ENCODE results near the gene TM4SF20.

The TM4SF20 gene

DNA sequence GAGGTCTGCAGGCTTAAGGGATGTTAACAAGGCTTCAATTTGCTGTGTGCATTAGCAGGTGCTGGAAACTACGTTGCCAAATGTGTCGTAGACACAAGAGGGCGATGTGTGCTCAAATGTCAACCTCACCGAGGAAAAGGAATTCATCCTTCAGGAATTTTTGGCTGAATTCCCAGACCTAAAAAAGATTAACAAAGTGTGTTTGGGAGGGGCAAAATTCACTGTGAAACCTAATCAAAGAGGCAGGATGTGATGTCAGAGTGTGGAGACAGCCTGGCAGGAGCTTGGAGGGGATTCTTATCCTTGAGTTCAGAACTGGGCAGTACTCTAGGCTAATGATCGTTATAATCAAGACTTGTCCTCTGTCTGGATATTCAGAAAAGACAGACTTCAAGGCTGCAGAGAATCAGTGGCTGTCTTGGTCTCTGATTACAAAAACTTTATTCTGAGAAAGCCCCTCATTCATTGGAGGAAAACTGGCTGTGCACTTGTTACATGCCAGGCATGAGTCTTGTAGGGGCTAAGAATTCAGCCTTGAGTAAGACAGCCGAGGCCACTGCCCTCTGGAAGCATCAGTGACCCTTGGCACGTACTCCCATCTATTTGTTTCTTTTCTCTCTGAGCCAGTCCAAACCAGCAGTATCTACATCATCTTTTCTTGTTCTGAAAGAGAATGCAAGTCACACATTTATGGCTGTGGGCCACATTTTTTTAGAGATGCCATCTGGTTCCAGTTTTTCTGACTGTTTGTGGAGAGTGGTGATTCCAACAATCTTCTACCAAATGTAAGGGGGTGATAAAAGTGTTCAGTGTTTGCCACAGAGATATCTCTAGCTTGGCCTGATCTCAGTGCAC, 27.3 kb upstream of the TM4SF20 start (continued):
- no peak for TF ChIP-seq ZNF391 (tag by site-specific recombination; IDR thresholded peaks at IDR 0.05; ENCODE audit: borderline replicate concordance, low read depth)
- no peak for TF ChIP-seq ZNF610 (tag by site-specific recombination; IDR thresholded peaks at IDR 0.05; ENCODE audit: borderline replicate concordance)

DNA sequence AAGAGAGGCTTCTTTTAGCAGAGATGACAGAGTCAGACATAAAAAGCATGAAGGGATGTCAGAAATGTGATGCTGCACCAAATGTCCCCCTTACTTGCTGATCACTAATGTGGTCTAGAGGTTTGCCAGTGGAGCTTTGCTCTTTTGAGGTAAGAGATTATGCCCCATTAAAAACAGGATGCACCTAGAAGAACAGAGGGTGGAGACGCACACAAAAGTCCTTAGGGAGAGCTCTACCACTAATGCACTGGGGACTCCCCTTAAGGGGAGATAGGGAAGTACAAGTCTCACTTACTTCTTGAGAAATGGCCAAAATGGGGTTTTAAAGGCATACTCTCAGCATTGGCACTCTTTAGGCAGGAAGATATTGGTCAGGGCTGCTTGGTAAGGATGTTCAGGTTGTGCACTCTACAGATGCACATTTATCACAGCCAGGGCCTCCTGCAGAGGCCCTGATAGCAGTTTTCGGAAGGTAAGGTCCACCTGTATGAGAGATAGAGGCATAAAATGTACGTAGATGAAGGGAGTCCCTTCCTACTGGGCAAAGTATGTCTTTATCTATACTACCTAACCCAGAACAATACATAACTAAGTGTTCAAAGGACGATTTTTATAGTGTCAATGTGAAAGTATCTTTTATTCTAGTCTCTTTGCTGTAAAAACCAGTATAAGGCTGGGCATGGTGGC, 25.6 kb upstream of the TM4SF20 start:
- no peaks in the 10 kb centered on the region for H3K36me3 ChIP-seq (ENCODE audit: control insufficient read depth in 2 of 2, insufficient read depth in 1 of 2, low read length in 2 of 2)
- TF ChIP-seq ZNF2 (tag by site-specific recombination; IDR thresholded peaks at IDR 0.05) (no peak), ZNF10 (tag by site-specific recombination; IDR thresholded peaks at IDR 0.05) (no peak), YY2 (tag by site-specific recombination; IDR thresholded peaks at IDR 0.05) (no peak), ZFP41 (tag by site-specific recombination; IDR thresholded peaks at IDR 0.05; ENCODE audit: borderline replicate concordance) (no peak), ZNF24 (tag by site-specific recombination; IDR thresholded peaks at IDR 0.05) (no peak), ZNF433 (tag by site-specific recombination; IDR thresholded peaks at IDR 0.05; ENCODE audit: low read depth) (no peak)
- TF ChIP-seq, protein P1, sequence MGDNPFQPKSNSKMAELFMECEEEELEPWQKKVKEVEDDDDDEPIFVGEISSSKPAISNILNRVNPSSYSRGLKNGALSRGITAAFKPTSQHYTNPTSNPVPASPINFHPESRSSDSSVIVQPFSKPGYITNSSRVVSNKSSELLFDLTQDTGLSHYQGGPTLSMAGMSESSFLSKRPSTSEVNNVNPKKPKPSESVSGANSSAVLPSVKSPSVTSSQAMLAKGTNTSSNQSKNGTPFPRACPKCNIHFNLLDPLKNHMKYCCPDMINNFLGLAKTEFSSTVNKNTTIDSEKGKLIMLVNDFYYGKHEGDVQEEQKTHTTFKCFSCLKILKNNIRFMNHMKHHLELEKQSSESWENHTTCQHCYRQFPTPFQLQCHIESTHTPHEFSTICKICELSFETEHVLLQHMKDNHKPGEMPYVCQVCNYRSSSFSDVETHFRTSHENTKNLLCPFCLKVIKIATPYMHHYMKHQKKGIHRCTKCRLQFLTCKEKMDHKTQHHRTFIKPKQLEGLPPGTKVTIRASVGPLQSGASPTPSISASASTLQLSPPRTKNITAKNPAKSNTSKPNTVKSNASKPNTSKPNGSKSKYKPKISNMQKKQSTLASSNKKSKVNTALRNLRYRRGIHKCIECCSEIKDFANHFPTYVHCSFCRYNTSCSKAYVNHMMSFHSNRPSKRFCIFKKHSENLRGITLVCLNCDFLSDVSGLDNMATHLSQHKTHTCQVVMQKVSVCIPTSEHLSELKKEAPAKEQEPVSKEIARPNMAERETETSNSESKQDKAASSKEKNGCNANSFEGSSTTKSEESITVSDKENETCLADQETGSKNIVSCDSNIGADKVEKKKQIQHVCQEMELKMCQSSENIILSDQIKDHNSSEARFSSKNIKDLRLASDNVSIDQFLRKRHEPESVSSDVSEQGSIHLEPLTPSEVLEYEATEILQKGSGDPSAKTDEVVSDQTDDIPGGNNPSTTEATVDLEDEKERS (tag by site-specific recombination; IDR thresholded peaks at IDR 0.05) = no peak
- H3K9me3 ChIP-seq (ENCODE audit: control insufficient read depth, insufficient read depth, low read depth, low read length) = no peaks in the 10 kb centered on the region
- ChIA-PET CTCF (interaction anchor here (0.6 to 2.4 kb wide), 9 partner anchors 9 to 1838 kb away, joined by 3 to 39 read pairs (median 5); no protein-coding TSS in a partner anchor), POLR2A (no interaction called here)
- no peak overlapping the region for H3K4me3 ChIP-seq (ENCODE audit: low read depth, low read length)
- no peak overlapping the region for H3K27ac ChIP-seq (ENCODE audit: extremely low read depth, low read depth, low read length)
- H3K4me1 ChIP-seq (ENCODE audit: control insufficient read depth, insufficient read depth, low read length) = no peaks in the 10 kb centered on the region

DNA sequence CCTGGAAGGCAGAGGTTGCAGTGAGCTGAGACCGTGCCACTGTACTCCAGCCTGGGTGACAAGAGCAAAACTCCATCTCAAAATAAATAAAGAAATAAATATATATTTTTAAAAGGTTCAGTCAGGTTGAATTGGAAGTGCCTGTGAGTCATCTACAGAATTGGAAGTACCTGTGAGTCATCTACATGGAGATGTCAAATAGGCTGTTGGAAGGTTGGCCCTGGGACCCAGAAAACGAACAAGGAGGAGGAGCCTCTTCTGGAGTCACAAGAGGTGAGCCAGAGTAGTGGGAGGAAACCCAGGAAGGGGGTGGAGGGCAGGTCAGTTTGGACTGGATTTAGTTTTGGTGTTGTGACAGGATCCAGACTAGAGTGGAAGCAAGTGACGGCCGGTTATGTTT, 23.9 kb upstream of the TM4SF20 start:
- no peak for TF ChIP-seq KLF16 (tag by site-specific recombination; IDR thresholded peaks at IDR 0.05)
- Histone ChIP-seq H3K4me1 (ENCODE audit: control insufficient read depth, insufficient read depth, low read length) (no peaks in the 10 kb centered on the region), H3K27ac (ENCODE audit: extremely low read depth, low read depth, low read length) (no peak overlapping the region), H3K36me3 (ENCODE audit: control insufficient read depth in 2 of 2, insufficient read depth in 1 of 2, low read length in 2 of 2) (no peaks in the 10 kb centered on the region), H3K4me3 (ENCODE audit: low read depth, low read length) (no peak overlapping the region), H3K9me3 (ENCODE audit: control insufficient read depth, insufficient read depth, low read depth, low read length) (no peaks in the 10 kb centered on the region)
- CTCF ChIA-PET = interaction anchor here (1.2 to 1.8 kb wide), 2 partner anchors 256 to 363 kb away, joined by 3 to 6 read pairs; no protein-coding TSS in a partner anchor
- POLR2A ChIA-PET = no interaction called here

DNA sequence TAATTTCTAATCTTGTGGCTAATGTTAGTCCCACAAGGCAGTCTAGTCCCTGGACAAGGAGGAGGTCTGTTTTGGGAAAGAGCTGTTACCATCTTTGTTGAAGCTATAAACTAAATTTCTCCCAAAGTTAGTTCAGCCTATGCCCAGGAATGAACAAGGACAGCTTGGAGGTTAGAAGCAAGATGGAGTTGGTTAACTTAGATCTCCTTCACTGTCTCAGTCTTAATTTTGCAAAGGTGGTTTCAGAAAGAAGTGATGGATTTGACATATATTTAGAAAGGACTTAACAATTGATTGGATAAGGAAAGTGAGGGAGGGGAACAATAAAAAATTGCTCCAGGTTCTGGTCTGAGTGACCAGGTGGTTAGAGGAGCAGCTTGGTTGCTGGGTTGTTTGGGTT, 23.2 kb upstream of the TM4SF20 start:
- Histone ChIP-seq H3K4me1 (ENCODE audit: control insufficient read depth, insufficient read depth, low read length) (no peaks in the 10 kb centered on the region), H3K9me3 (ENCODE audit: control insufficient read depth, insufficient read depth, low read depth, low read length) (no peaks in the 10 kb centered on the region), H3K4me3 (ENCODE audit: low read depth, low read length) (no peak overlapping the region), H3K36me3 (ENCODE audit: control insufficient read depth in 2 of 2, insufficient read depth in 1 of 2, low read length in 2 of 2) (no peaks in the 10 kb centered on the region), H3K27ac (ENCODE audit: extremely low read depth, low read depth, low read length) (no peak overlapping the region)
- CTCF ChIA-PET = interaction anchor here (1.2 to 1.8 kb wide), 2 partner anchors 257 to 364 kb away, joined by 3 to 6 read pairs; no protein-coding TSS in a partner anchor
- POLR2A ChIA-PET = no interaction called here
- TF ChIP-seq ZBTB8A (tag by site-specific recombination; IDR thresholded peaks at IDR 0.05) (no peak), ZNF610 (tag by site-specific recombination; IDR thresholded peaks at IDR 0.05; ENCODE audit: borderline replicate concordance) (no peak), ZBTB7A (tag by site-specific recombination; IDR thresholded peaks at IDR 0.05; ENCODE audit: low read depth) (no peak), ZNF266 (tag by site-specific recombination; IDR thresholded peaks at IDR 0.05; ENCODE audit: low read depth) (no peak), YY2 (tag by site-specific recombination; IDR thresholded peaks at IDR 0.05) (no peak)
- TF ChIP-seq, protein P2, sequence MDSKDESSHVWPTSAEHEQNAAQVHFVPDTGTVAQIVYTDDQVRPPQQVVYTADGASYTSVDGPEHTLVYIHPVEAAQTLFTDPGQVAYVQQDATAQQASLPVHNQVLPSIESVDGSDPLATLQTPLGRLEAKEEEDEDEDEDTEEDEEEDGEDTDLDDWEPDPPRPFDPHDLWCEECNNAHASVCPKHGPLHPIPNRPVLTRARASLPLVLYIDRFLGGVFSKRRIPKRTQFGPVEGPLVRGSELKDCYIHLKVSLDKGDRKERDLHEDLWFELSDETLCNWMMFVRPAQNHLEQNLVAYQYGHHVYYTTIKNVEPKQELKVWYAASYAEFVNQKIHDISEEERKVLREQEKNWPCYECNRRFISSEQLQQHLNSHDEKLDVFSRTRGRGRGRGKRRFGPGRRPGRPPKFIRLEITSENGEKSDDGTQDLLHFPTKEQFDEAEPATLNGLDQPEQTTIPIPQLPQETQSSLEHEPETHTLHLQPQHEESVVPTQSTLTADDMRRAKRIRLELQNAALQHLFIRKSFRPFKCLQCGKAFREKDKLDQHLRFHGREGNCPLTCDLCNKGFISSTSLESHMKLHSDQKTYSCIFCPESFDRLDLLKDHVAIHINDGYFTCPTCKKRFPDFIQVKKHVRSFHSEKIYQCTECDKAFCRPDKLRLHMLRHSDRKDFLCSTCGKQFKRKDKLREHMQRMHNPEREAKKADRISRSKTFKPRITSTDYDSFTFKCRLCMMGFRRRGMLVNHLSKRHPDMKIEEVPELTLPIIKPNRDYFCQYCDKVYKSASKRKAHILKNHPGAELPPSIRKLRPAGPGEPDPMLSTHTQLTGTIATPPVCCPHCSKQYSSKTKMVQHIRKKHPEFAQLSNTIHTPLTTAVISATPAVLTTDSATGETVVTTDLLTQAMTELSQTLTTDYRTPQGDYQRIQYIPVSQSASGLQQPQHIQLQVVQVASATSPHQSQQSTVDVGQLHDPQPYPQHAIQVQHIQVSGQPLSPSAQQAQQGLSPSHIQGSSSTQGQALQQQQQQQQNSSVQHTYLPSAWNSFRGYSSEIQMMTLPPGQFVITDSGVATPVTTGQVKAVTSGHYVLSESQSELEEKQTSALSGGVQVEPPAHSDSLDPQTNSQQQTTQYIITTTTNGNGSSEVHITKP (tag by site-specific recombination; IDR thresholded peaks at IDR 0.05) = no peak
- TF ChIP-seq, protein P3, sequence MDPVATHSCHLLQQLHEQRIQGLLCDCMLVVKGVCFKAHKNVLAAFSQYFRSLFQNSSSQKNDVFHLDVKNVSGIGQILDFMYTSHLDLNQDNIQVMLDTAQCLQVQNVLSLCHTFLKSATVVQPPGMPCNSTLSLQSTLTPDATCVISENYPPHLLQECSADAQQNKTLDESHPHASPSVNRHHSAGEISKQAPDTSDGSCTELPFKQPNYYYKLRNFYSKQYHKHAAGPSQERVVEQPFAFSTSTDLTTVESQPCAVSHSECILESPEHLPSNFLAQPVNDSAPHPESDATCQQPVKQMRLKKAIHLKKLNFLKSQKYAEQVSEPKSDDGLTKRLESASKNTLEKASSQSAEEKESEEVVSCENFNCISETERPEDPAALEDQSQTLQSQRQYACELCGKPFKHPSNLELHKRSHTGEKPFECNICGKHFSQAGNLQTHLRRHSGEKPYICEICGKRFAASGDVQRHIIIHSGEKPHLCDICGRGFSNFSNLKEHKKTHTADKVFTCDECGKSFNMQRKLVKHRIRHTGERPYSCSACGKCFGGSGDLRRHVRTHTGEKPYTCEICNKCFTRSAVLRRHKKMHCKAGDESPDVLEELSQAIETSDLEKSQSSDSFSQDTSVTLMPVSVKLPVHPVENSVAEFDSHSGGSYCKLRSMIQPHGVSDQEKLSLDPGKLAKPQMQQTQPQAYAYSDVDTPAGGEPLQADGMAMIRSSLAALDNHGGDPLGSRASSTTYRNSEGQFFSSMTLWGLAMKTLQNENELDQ (tag by site-specific recombination; IDR thresholded peaks at IDR 0.05; ENCODE audit: low read depth) = no peak
- TF ChIP-seq, protein P4, sequence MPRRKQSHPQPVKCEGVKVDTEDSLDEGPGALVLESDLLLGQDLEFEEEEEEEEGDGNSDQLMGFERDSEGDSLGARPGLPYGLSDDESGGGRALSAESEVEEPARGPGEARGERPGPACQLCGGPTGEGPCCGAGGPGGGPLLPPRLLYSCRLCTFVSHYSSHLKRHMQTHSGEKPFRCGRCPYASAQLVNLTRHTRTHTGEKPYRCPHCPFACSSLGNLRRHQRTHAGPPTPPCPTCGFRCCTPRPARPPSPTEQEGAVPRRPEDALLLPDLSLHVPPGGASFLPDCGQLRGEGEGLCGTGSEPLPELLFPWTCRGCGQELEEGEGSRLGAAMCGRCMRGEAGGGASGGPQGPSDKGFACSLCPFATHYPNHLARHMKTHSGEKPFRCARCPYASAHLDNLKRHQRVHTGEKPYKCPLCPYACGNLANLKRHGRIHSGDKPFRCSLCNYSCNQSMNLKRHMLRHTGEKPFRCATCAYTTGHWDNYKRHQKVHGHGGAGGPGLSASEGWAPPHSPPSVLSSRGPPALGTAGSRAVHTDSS (tag by site-specific recombination; IDR thresholded peaks at IDR 0.05) = no peak

Data from HEK293 (cell line).